Stimulated activated CD4-positive, alpha-beta T cell treated with anti-CD3 and anti-CD28 coated beads, Interleukin-15, amount 100 ng/mL, for 24 hours (primary cell): ENCODE measurements around the gene KANK2.
"Not testable (repeated sequence)": the region's sequence is repeated elsewhere in the genome, so short reads cannot be mapped to it uniquely, and the experiment has no call there.

Experiments
- DNase-seq: peaks from one replicate; pipeline ENCODE4 v3.0.0-alpha.2; 2020

Gene KANK2

DNA sequence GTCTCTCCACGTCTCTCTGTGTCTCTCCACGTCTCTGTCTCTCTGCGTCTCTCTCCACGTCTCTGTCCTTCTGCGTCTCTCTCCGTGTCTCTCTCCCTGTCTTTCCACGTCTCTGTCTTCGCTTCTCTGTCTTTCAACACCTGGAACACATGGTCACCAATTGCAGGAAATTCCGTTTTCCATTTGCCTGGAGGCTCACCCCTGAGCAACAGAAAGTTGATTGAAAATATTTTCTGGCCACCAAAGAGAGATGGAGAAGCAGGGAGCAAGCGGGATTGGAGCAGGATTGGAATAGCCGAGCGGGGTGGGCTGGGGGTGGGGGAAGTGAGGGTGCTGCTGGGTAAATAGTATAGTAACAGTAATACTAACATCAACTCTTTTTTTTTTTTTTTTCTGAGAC lies 1.7 kb downstream of the KANK2 start:
- no peak for DNase-seq

GRCh38 chr19:11194656-11195558 lies 2.4 kb downstream of the KANK2 start:
- no peak for DNase-seq

DNA sequence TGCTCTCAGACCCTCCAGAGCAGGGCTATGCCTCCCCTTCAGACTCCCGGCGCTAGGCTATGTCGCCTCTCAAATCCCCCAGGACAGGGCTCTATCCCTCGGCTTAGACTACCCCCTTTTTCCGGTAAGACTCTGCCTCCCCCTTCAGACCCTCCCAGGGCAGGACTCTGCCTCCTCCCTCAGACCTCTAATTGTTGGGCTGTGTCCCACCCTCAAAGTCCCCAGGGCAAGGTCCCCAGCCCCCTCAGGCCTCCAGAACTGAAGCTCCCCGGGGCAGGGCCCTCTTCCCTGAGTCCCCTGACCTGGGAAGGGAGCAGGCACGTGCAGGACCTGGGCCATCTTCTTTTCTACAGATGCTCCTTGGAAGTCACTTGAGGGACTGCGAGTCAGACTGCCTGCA lies 3.2 kb downstream of the KANK2 start:
- DNase-seq = no peak

- no peak for DNase-seq
Measured at GRCh38 chr19:11192957-11193939, 4.1 kb downstream of the KANK2 start.

DNA sequence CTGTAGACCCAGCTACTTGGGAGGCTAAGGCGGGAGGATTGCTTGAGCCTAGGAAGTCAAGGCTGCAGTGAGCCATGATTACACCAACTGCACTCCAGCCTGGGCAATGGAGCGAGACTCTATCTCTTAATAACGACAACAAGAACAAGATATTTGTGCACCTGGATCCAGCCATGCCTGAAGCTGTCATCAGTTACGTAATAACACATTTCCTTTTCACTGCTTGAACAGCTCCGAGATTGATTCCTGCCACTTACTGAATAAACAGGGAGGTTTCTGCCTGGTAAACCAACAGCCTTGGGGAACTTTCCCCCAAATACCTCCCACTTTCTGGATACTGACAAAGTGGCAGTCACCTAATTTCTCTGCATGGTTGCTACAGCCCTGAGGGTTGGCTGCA lies 5.4 kb downstream of the KANK2 start:
- DNase-seq = no peak

GRCh38 chr19:11191273-11191755 lies 6.0 kb downstream of the KANK2 start:
- DNase-seq = peak; percentile 15

GRCh38 chr19:11190501-11190900 lies 6.8 kb downstream of the KANK2 start:
- no peak for DNase-seq

DNA sequence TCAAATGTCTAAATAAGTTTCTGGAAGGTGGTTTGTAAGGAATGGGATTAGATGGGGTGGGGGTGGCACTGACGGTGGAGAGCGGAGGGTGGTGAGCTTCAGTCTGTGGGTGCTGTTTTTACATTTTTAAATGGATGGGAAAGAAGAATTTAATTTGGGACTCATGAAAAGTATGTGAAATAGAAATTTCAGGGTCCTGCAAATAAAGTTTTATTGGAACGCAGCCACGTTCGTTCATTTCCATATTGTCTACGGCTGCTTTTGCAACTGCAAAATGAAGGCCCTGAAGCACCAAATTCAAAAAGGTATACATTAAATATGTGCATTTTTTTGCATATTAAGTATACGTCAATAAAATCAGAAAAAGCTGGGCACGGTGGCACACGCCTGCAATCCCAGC lies 9.9 kb downstream of the KANK2 start:
- no peak for DNase-seq

- DNase-seq = no peak
Measured at GRCh38 chr19:11182994-11183393, 14.4 kb downstream of the KANK2 start.

DNA sequence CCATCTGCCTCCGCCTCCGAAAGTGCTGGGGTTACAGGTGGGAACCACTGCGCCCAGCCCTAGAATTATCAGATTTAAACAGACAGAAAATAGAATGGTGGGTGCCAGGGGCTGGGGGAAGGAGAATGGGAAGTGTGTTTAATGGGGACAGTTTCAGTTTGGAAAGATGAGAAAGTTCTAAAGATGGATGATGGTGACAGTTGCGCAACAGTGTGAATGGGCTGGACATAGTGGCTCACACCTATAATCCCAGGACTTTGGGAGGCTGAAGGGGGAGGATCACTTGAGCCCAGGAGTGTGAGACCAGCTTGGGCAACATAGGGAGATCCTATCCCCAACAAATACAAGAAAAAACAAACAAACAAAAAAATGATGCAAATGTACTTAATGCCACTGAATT lies 15.9 kb downstream of the KANK2 start:
- no peak for DNase-seq

GRCh38 chr19:11180975-11181374 lies 16.4 kb downstream of the KANK2 start:
- not testable (repeated sequence) for DNase-seq

DNA sequence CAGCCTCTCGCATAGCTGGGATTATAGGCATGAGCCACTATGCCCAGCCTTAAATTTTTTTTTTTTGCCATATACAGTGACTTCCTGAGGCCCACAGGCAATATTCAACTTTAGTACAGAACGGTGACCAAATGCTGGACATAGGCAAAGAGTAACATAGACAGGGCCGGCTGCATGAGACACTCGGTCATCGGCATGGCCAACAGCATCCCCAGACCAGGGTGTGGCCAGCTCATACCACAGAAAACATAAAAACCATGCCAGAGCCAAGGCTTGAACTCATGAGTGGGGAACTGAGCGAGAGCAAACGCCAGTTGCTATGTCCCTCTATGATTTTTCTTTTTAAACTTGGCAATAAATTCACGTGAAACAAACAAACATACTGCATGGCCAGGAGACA lies 17.0 kb downstream of the KANK2 start:
- DNase-seq = no peak

GRCh38 chr19:11179716-11180297 lies 17.5 kb downstream of the KANK2 start:
- DNase-seq = peak; percentile 24

DNA sequence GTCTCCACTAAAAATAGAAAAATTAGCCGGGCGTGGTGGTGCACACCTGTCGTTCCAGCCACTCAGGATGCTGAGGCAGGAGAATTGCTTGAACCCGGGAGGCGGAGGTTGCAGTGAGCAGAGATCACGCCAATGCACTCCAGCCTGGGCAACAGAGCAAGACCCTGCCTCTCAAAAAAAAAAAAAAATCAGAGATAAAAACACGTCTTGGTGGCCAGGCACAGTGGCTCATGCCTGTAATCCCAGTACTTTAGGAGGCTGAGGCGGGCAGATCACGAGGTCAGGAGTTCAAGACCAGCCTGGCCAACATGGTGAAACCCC lies 18.2 kb downstream of the KANK2 start:
- not testable (repeated sequence) for DNase-seq

DNA sequence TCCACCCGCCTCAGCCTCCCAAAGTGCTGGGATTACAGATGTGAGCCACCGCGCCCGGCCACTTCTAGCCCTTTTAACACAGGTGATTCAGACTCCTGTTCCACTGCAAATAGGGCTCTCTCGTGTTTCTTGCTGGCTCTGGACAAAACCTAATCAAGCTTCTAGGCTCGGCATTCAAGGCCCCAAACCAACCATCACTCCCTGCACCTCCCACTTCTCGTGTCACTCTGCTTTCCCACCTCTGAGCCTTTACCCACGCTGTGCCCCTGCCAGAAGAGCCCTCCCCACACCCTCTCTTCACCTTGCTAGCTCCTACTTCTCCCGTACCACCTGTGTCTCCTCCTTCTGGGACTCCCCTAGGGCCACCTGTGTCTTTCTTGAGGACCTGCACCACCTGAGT lies 19.8 kb downstream of the KANK2 start:
- DNase-seq = no peak

- no peak for DNase-seq
Measured at GRCh38 chr19:11176466-11177193, 20.7 kb downstream of the KANK2 start.

GRCh38 chr19:11175920-11176319 lies 21.4 kb downstream of the KANK2 start:
- no peak for DNase-seq

- DNase-seq = no peak
Measured at GRCh38 chr19:11174336-11174735, 23.0 kb downstream of the KANK2 start.

DNA sequence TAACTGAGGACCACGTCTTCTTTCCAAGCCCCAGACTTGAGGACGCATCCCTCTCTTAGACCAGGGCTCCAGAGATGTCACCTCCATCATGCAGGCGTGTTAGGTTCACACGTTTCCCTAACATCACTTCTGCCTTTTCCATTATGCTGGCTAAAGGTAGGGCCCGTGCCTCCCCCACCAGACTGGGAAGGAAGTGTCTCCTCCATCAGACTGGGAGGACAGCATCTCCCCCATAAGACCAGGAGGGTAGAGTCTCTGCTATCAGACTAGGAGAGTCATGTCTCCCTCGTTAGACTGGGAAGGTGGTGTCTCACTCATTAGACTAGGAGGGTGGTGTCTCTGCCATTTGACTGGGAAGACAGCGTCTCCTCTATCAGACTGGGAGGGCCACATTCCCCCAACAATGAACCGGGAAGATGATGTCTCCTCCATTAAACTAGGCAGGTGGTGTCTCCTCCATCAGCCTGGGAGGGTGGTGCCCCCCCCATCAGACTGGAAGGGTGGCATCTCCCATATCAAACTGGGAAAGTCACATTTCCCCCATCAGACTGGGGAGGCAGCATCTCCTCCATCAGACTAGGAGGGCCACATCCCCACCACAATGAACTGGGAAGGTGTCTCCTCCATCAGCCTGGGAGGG lies 23.7 kb downstream of the KANK2 start:
- DNase-seq = no peak

GRCh38 chr19:11172576-11172975 lies 24.8 kb downstream of the KANK2 start:
- DNase-seq = no peak

GRCh38 chr19:11171144-11171543 lies 26.2 kb downstream of the KANK2 start:
- DNase-seq = no peak
